AG04449 (cell line): ENCODE data around the gene PI4K2A.

Experiments used
- CTCF ChIA-PET: fragments of 350-600 bp; formaldehyde crosslinking; extraction: SDS; loops from one replicate; lab custom pipeline; 2021; ENCODE audit warnings: antibody characterized with exemption; lab: Yijun Ruan, JAX
- POLR2A ChIA-PET: fragments of 400-600, 350-600 bp; formaldehyde crosslinking; extraction: SDS; loops from one replicate; lab custom pipeline; 2020; ENCODE audit warnings: antibody characterized with exemption, inconsistent platforms; lab: Yijun Ruan, JAX
- DNase-seq: peaks from one replicate; pipeline ENCODE4 v3.0.0-alpha.2; 2010; ENCODE audit warnings: low read depth, low spot score
- H3K4me3 ChIP-seq: 2 replicates; pipeline ENCODE4 v1.5.1; 2011; ENCODE audit warnings: low read depth, mild to moderate bottlenecking, control low read depth, low read length
- TF ChIP-seq, protein P1 (sequence below): IDR thresholded peaks from one replicate; pipeline ENCODE4 v1.5.1; 2011; ENCODE audit warnings: mild to moderate bottlenecking, moderate library complexity, low read length, control low read depth, inconsistent platforms; ENCODE audit not compliant: insufficient read depth; ENCODE audit errors: missing control alignments

PI4K2A gene

DNA sequence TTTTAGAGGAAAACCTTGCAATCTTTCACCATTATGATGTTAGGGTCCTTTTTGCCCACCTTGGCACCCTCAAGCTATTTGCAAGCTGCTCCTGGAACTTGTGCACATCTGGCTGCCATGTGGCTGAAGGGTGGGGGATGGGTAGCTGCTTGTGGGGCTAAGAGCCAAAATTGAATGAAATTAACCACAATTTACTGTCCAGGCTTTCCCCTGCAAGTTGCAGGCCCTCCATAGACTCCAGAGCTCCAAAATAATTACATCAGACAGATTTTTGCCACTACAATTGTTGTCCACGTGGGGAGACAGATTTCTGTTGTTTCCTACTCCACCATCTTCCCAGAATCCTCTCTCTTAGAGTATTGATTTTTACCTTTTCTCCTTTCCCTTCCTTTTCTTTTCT lies 19.1 kb downstream of the PI4K2A start:
- ChIA-PET POLR2A (interaction anchor here (0.7 to 1.2 kb wide), 4 partner anchors 10 to 88 kb away, joined by 3 read pairs; no protein-coding TSS in a partner anchor), CTCF (interaction anchor here (0.8 to 1.0 kb wide), 2 partner anchors 17 to 57 kb away, joined by 3 to 4 read pairs; no protein-coding TSS in a partner anchor)
- TF ChIP-seq, protein P1, sequence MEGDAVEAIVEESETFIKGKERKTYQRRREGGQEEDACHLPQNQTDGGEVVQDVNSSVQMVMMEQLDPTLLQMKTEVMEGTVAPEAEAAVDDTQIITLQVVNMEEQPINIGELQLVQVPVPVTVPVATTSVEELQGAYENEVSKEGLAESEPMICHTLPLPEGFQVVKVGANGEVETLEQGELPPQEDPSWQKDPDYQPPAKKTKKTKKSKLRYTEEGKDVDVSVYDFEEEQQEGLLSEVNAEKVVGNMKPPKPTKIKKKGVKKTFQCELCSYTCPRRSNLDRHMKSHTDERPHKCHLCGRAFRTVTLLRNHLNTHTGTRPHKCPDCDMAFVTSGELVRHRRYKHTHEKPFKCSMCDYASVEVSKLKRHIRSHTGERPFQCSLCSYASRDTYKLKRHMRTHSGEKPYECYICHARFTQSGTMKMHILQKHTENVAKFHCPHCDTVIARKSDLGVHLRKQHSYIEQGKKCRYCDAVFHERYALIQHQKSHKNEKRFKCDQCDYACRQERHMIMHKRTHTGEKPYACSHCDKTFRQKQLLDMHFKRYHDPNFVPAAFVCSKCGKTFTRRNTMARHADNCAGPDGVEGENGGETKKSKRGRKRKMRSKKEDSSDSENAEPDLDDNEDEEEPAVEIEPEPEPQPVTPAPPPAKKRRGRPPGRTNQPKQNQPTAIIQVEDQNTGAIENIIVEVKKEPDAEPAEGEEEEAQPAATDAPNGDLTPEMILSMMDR, result no peak
- H3K4me3 ChIP-seq, result no peak overlapping the region
- DNase-seq, result no peak

GRCh38 chr10:97664282-97664850 lies 23.9 kb downstream of the PI4K2A start:
- CTCF ChIA-PET, result interaction anchor here (9.0 kb wide), 1 partner anchor 13 kb away, joined by 94 read pairs; no protein-coding TSS in a partner anchor
- DNase-seq, result no peak
- H3K4me3 ChIP-seq, result no peak overlapping the region
- TF ChIP-seq, protein P1, result no peak
- POLR2A ChIA-PET, result no interaction called here

DNA sequence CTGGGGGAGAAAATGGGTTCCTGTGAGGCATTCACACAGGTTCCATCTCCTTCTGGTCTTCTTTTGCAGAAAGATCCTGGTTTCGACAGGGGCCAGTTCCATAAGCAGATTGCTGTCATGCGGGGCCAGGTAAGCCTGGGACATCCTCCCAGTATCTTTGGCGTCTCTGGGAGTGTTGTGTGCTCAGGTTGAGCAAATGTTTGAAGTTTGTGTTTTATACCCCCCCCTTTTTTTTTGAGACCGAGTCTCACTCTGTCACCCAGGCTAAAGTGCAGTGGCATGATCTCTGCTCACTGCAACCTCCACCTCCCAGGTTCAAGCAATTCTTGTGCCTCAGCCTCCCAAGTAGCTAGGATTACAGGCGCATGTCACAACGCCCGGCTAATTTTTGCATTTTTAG lies 26.5 kb downstream of the PI4K2A start:
- POLR2A ChIA-PET, result no interaction called here
- TF ChIP-seq, protein P1, result no peak
- DNase-seq, result no peak
- CTCF ChIA-PET, result interaction anchor here (1.1 to 9.0 kb wide), 3 partner anchors 10 to 47 kb away, joined by 3 to 94 read pairs (median 4); partner anchors contain the start of gene MARVELD1
- no peak overlapping the region for H3K4me3 ChIP-seq

GRCh38 chr10:97667463-97667862 lies 27.0 kb downstream of the PI4K2A start:
- no peak for DNase-seq
- TF ChIP-seq, protein P1, result no peak
- CTCF ChIA-PET, result interaction anchor here (1.1 to 9.0 kb wide), 3 partner anchors 10 to 46 kb away, joined by 3 to 94 read pairs (median 4); partner anchors contain the start of gene MARVELD1
- H3K4me3 ChIP-seq, result no peak overlapping the region
- POLR2A ChIA-PET, result no interaction called here

DNA sequence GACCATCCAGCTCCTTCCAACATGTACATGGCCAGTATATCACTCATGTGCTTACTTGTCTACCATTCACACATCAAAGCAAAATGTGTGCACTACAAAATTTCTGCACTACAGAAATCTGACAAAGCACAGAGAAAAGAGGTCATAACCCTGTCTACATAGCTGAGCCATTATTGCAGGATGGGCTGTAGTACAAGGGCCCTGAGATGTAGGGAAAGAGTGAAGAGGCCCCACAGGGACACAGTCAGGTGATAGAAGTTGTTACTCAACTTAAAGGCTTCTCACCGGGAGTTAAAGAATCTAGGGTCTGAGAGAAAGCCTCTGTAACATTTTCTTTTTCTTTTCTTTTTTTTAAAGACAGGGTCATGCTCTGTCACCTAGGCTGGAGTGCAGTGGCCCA lies 29.1 kb downstream of the PI4K2A start:
- CTCF ChIA-PET, result interaction anchor here (1.4 to 9.0 kb wide), 3 partner anchors 8 to 62 kb away, joined by 4 to 94 read pairs (median 4); no protein-coding TSS in a partner anchor

More for the DNA sequence above, 29.1 kb downstream of the PI4K2A start:
- POLR2A ChIA-PET, result interaction anchor here (1.0 kb wide), 1 partner anchor 10 kb away, joined by 3 read pairs; no protein-coding TSS in a partner anchor
- H3K4me3 ChIP-seq, result no peak overlapping the region
- no peak for DNase-seq
- TF ChIP-seq, protein P1, result no peak
